NCI-H2196 treated with DMSO at 0.1 percent for 48 hours (cell line): ENCODE results near the gene CARNS1.

Source experiments
- DNase-seq: peaks from one replicate; lab custom pipeline; 2025; ENCODE audit not compliant: unreplicated experiment; lab: John Stamatoyannopoulos, UW

The CARNS1 gene, protein sequence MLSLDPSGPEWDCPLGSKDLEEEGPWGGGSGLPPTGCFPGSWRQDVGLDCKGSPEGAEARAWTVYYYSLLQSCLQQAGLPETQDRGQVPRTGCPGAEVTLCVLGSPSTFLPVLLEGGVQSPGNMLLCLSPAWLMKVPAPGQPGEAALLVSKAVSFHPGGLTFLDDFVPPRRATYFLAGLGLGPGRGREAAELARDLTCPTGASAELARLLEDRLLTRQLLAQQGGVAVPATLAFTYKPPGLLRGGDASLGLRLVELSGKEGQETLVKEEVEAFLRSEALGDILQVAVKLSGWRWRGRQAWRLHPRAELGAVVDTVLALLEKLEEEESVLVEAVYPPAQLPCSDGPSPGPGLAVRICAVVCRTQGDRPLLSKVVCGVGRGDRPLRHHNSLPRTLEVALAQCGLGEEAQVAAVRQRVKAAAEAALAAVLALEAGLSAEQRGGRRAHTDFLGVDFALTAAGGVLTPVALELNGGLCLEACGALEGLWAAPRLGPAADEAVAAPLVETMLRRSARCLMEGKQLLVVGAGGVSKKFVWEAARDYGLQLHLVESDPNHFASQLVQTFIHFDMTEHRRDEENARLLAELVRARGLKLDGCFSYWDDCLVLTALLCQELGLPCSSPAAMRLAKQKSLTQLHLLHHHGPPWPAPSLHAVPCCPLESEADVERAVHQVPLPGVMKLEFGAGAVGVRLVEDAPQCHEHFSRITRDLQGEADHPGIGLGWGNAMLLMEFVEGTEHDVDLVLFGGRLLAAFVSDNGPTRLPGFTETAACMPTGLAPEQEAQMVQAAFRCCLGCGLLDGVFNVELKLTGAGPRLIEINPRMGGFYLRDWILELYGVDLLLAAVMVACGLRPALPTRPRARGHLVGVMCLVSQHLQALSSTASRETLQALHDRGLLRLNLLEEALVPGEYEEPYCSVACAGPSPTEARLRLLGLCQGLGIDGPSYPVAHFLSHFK

DNA sequence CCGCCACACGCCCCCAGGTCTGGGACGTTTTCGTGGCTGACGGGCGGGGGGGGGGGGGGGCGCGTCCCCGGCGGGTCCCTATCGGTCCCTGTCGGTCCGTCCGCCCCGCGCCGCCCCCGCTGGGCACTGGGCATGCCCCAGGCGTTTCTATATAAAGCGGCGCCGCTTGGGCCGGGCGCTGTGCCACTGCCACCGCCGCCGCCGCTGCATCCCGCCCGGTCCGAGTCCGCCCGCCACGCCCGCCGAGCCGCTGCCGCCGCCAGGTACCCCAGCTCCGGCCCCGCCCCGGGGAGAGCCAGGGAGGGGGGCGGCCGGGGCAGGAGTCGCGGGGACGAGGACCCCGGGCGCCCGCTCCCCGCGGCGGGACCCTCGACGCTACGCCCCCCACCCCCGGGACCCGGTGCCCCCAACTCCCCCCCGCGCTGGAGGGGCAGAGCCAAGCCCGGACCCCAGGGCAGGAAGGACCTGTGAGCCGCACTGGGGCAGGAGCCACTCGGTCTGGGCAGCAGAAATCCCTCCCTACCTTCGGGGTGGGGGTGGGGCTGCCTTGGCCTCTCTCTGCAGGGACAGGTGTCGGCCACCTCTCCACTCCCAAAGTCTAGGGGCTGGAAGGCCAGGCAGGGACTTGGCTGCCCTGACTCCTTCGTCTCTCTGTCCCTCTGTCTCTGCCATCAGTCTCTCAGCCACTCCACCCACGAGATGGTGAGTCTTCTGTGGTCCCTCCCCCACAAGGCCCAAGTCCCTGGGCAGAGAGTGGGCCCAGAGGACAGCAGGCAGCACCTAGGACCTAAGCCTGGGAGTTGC lies at the start of gene CARNS1:
Gene CARNS1 (plus strand): TSS at position 178 of the 804 bp plus-strand sequence. CDS start 522 bp downstream, at position 700.
- DNase-seq, result no peak

- no peak for DNase-seq
Measured at GRCh38 chr11:67365736-67366444, 49.6 kb upstream of the CARNS1 start.

DNA sequence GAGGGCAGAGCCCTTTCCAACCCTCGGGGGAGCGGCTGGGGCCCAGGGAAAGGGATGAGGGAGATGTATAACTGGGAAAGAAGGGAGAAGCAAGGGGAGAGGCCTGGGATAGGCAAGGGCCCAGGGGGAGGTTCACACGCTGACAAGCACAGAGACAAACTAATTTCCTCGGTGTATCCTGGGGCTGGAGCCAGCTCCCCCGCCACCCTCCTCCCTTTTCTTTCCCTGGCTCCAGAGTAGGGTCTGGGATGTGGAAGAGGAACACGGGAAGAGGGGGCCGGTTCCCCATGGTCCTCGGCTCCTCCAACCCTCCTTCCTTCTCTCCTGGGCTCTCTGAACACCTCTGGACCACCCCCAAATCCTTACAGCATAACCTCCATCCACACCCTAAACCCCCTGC lies 48.9 kb upstream of the CARNS1 start:
- no peak for DNase-seq

- no peak for DNase-seq
Measured at GRCh38 chr11:67366961-67367760, 48.3 kb upstream of the CARNS1 start.

- DNase-seq, result no peak
Measured at GRCh38 chr11:67367761-67368227, 47.7 kb upstream of the CARNS1 start.

DNA sequence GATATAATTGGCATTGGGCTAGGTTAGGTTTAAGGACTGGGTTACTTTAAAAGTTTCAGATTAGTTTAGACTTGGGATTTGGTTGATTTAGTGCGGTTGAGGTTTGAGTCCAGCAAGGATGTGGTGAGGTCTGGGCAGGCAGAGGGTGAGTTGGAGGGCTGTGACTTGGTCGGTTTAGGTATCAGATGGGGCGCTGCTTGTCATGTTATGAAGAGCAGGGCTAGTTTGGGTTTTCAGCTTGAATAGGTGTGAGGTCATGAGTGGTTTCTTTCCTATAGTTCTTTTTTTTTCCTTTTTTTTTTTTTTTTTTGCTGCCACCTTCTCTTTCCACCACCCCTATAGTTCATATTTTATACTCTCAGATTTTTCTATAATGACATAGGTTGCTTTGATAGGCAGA lies 46.9 kb upstream of the CARNS1 start:
- no peak for DNase-seq

- no peak for DNase-seq
Measured at GRCh38 chr11:67369275-67369674, 46.2 kb upstream of the CARNS1 start.

- DNase-seq, result no peak
Measured at GRCh38 chr11:67369801-67370284, 45.6 kb upstream of the CARNS1 start.

GRCh38 chr11:67370351-67371076 lies 45.0 kb upstream of the CARNS1 start:
- no peak for DNase-seq

GRCh38 chr11:67371189-67371910 lies 44.1 kb upstream of the CARNS1 start:
- no peak for DNase-seq

DNA sequence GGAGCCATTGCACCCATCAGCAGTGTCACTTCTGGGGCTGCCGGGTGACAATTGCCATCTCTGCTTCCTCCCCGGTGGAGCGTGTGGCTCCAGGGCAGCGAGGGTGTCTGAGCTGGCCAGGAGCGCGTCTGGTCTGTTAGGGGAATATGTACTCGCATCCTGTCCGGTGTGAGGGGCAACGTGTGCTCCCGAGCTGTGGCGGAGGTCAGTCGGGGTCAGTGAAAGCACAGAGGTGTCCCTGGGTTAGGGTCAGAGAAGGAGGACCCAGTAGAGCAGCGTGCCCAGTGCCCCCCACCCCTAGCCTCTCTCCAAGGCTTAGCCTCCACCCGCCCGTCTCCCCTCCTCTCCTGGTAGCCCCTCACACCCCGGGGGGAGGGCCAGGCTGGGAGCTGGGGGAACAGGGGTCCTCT lies 43.6 kb upstream of the CARNS1 start:
- DNase-seq, result no peak

DNA sequence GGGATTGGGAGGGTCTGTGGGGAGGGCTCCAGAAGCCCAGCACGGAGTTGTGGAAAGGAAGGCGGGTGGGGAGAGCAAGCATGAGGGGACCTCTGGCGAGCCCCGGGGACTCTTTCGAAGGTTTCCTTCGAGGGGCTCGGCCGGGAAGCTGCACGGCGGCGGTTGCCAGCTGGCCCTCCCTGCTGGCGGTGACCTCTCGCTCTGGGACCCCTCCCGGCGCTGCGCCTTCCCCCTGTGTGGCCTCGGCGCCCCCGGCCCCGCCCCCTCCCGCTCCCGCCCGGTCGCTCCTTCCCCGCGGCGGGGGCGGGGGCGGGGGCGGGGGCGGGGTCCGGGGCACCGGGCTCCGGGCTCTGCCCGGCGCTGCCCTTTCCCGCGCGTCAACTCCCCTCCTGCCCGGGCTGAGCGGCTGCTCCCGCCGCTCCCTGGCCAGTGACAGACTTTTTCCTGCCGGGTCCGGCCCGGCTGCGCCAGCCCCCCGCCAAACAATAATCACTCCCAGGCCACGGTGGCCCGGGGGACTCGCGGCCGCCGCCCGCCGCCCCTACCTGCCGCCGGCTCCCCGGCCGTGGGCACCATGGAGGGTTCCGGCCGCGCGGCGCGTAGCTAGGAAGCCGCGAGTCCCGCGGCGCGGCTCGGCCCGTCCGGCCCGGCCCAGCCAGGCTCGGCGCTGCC lies 43.0 kb upstream of the CARNS1 start:
- DNase-seq, result no peak

DNA sequence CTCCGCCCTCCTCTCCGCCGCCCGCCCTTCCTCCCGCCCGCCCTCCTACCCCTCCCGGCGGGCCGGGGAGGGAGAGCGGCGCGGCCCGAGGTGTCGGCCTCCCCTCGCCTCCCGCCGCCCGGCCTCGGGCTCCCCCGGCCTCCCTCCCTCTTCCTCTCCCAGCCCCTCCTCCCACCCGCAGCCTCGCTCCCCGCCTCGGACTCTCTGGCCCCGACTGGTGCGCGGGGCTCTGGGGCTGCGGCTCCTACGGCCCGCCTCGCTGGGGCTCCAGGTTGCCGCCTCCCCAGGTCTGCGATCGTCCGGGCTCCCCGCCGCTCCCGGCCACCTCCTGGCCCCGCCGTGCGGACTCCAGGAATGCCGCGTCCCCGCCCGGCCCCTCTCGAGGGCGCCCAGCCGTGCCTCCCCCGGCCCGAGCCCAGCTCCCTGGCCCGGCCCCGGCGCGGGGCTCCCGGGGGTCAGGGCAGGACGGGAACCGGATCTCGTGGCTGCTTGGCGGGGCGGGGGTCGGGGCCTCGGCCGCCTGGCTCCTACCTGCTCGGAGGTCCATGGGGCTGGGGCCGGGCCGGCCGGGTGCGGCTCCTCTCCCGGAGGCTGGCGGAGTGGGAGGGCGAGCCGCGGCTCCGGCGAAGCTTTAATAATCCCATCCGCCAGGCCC lies 42.4 kb upstream of the CARNS1 start, which contains the start of gene CLCF1:
Gene CLCF1 (minus strand): TSS at position 606 of the 655 bp plus-strand sequence. CDS start 59 bp downstream, at position 547.
- no peak for DNase-seq

DNA sequence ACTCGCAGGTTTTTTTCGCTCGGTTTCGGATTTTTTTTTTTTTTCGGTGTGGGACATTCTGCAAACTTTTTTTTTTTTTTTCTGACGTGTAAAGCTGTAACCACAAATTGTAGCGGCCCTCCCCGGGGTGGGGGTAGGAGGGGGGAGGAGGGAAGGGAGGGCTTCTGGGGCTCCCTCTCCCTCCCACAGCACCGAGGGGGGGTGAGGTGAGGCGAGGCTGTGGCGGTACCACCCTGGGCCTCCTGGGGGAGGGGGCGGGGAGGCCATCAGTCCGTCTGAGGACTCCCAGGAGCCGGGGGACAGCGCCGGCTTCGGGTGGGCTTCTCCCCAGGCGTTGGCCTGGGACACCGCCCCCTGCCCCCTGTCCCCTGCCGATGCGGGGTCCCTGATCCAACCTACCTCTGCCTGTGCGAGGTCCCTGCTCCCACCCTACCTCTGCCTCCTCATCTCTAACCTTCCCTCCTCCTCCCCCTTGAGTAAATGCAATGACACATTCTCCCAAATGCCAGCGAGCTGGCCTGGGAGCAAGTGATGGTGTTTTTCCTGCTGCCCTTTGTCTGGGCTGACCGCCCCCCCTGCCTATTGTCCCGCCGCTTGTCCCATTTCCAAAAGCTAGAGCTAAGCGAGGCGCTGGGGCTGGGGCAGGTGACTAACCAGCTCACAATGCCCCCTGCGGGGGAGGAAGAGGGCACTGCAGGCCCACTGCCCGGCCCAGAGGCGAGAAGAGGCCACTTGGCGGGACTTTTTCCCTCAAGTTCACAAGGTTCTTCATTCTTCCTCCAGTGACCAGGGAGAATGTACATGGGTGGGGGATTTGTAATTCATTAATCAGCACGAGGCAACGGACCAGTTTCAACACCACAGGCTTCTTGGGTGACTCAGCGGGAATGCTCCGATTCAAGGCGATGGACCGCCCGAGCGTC lies 41.6 kb upstream of the CARNS1 start:
- no peak for DNase-seq

GRCh38 chr11:67374571-67375281 lies 40.8 kb upstream of the CARNS1 start:
- DNase-seq, result no peak
